ENCODE measurements around the gene DIS3L.
"Not testable (repeated sequence)": the region's sequence is repeated elsewhere in the genome, so short reads cannot be mapped to it uniquely, and the experiment has no call there.

The DIS3L gene

GRCh38 chr15:66278056-66278455, 15.3 kb upstream of the DIS3L start:
- DNase-seq, result no peak

GRCh38 chr15:66278671-66279070, 14.7 kb upstream of the DIS3L start:
- DNase-seq, result no peak

DNA sequence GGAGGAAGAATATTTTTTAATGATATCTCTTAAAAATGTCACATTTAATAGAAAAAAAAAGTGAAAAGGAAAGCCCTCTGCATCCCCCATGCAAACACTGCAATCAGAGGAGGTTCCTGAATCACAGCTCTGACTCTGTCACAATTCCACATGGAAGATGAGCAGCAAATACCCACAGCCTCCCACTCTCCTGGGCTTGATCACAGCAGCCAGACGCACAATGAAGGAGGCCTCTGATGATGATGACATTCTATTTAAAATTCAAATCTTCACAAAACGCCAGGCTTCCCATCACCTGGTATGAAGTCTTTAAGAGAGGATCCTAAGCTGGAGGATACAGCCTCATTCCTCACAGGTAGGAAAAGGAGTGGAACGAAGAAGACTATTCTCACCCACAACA, 9.1 kb upstream of the DIS3L start:
- DNase-seq, result no peak

GRCh38 chr15:66285533-66286280, 7.7 kb upstream of the DIS3L start:
- no peak for DNase-seq

DNA sequence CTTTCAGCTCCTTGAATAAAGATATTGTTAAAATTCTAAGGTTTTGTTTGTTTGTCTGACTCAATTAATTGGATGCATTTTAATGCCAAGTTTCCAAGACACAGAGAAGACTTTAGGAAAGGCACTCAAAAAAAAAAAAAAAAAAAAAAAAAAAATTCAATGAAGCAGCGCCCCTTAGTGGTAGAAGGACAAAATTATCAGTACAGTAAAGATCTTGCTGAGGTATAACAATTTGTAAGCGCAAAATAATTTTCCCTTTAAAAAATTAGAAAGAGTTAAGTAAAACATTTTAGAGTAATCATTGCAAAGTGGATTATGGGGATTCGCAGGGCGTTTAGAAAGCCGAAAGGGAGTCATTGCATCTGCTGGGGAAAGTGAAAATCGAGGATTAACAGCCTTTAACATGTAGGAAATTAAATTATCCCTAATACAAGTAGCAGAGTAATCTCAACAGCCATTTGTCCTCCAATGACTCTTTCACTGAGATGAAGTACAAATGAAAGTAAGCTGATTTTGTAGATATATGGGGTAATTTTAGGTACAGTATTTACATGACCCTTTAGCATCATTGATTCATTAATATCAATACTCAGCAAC, 5.8 kb upstream of the DIS3L start:
- DNase-seq, result peak; percentile 39

- DNase-seq, result no peak
Observed at GRCh38 chr15:66288093-66288492, 5.3 kb upstream of the DIS3L start.

DNA sequence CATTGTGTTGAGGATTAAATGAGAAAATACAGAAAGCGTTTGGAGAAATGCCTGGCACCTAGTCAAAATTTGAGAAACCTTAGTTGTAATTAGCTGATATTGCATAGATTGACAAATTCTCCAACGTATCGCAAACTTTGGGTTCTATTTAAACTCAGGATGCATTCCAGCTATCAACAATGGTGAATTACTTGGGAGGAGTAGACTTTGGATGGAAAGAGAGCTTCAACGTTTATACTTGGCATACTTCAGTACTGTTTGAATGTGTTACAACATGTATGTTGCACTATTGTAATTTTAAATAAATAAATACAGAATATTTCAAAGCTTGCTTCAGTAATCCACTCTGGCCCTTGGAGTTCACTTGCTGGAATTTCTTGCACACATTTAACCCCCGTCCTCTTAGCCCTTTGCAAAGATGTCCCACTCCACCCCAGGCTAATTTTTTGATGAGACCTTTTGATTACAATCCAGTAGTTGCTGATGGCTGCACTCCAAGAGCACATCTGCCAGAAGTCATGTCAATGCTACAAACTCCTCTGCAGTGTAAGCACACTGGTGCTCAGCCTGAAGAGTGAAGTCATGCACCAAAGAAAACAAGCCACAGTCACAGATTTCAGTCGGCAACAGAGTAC, 4.7 kb upstream of the DIS3L start:
- DNase-seq, result no peak

- no peak for DNase-seq
Observed at GRCh38 chr15:66290007-66290406, 3.4 kb upstream of the DIS3L start.

GRCh38 chr15:66290518-66290917, 2.9 kb upstream of the DIS3L start:
- DNase-seq, result no peak

- peak; percentile 20 for DNase-seq
Observed at GRCh38 chr15:66291816-66292570, 1.4 kb upstream of the DIS3L start.

GRCh38 chr15:66292571-66293418, 573 bp upstream of the DIS3L start:
- DNase-seq, result no peak

DNA sequence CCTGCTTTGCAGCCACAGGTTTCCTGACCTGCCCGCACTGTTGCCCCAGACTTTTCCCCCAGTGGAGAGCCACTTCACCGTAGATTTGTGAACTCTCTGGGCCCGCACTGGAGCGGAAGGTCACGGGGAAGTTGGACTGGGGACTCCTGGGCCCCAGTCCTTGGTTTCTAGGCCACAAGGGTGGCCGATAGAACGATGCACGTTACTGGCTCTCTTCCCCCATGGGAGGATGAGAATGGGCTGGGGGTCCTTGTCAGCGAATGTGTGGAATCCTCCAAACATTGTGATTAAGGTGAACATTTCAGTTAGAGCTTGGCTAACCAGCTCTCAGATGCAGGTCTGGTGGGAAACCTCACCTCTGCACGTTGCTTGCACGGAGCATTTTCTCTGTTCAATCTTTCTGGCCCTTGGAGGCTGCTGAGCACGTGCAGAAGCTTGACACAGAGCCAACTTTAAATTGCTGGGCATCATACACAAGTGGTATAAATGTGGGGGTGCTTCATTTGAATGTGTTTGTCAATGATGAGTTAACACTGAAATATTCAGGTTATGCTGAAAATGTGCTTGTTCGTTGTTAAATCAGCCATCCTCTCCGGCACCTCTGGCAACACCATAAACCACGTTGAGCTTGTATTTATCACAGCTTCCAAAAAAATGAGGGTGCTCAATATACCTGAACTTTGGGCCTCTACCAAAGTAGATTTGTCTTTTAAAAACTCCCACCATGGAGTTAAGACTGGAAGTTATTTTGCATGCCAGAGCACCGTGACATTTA, 976 bp downstream of the DIS3L start:
- DNase-seq, result peak; percentile 83

DNA sequence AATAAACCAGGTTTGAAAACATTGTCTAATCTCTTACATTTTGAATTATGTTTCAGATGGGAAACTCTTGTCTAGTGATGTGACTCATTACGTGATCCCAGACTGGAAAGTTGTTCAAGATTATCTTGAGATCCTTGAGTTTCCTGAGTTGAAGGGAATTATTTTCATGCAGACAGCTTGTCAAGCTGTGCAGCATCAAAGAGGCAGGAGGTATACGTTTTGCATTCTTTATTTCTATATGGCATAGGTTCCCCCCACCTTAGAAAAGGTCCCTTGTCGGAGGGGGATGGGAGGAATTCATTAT, 1.5 kb downstream of the DIS3L start:
- peak; percentile 27 for DNase-seq

DNA sequence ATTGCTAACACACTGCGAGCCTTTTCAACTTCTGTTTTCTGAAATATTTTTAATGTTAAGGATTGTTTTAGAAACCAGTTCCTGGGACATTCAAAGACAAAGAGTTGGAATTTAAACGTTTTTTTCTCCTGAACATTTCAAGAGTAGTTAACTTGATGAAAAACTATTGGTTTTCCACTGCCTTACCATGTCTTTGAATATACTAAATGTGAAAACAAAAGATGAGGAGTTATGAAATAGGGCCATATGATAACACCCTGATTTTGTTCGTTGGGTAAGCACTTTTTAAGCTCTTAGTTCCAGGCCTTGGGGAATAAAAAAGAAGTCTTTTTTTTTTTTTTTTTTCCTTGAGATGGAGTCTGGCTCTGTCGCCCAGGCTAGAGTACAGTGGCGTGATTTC, 2.8 kb downstream of the DIS3L start:
- no peak for DNase-seq

DNA sequence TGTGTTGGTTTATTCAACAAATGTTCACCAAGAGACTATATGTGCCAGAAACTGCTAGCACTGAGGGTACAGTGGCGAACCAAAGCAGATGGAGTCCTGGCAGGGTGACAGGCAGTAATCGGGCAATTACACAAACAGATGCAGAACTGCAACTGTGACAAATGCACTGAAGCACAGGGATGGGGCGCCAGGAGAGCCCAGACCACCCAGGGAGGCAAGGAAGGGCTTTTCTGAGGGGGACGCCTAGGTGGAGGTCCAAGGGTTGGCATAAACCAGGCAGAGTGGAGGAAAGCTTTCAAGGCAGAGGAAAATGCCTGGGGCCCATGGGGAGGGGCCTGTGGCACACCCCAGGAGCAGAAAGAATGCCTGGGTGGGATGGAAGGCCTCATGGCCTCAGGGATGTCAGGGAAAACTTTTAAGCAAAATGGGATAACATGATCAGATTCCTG, 5.5 kb downstream of the DIS3L start:
- no peak for DNase-seq

DNA sequence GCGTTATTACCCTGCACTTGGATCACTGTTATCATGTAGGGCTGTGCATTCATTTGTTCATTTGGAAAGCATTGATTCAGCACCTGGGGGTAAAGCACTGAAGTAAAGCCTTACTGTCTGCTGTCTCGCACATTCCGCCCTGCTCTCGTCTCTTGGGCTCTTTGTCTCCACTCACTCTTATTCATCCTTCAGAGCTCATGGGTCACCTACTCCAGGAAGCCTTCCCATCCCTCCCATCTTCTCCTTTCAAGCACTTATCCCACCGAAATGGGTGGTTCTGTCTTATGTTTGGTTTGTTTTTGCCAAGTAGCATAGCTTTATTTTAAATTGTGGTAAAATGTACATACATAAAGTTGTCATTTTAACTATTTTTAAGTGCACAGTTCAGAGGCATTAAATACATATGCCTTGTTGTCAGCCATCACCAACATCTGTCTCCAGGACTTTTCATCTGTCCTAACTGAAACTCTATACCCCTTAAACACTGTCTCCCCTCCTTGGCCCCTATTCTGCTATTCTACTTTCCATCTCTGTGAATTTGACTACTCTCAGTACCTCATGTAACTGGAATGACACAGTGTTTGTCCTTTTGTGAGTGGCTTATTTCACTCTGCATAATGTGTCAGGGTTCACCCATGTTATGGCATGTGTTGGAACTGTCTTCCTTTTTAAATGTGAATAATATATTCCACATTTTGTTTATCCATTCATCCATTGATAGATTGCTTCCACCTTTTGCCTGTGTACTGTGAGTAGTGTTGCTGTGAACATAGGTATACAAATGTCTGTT, 9.3 kb downstream of the DIS3L start:
- no peak for DNase-seq

DNA sequence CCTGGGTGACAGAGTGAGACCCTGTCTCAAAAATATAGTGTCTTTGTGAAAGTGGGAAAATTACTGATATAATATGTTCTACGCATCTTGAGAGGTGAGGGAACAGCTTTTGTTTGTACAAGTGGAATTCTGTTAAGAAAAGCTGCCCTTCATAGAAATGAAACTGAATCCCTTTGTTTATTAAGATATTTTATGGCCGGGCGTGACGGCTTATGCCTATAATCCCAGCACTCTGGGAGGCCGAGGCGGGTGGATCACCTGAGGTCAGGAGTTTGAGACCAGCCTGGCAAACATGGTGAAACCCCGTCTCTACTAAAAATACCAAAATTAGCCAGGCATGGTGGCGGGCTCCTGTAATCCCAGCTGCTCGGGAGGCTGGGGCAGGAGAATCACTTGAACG, 11.1 kb downstream of the DIS3L start:
- not testable (repeated sequence) for DNase-seq

- no peak for DNase-seq
Observed at GRCh38 chr15:66306381-66306780, 13.0 kb downstream of the DIS3L start.

- DNase-seq, result no peak
Observed at GRCh38 chr15:66308531-66308930, 15.2 kb downstream of the DIS3L start.

DNA sequence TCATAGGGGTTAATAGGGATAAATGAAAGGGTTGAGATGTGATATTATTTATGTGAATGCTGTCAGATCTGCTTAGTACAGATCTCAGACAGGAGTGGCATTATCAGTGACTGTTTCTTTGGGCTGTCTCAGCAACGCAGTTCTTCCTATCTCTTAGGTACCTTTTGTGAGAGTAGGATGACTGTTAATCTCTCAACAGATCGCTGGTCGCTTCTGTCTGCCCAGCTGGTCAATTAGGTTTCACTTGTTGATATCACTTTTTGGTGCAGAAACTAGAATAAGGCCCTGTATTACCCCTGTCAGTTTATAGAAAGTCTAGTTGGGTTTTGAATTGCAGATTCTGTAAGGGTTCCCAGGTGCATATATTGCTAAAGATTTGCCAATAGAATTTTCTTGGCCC, 16.5 kb downstream of the DIS3L start:
- DNase-seq, result no peak

- no peak for DNase-seq
Observed at GRCh38 chr15:66310786-66311185, 17.4 kb downstream of the DIS3L start.
